Germinal center (tissue), 1 donor: ENCODE measurements around the gene NPW.

Experiments used
- DNase-seq: peaks from one replicate; pipeline ENCODE4 v3.0.0; 2012; ENCODE audit warnings: mixed read lengths, low spot score

Gene NPW

DNA sequence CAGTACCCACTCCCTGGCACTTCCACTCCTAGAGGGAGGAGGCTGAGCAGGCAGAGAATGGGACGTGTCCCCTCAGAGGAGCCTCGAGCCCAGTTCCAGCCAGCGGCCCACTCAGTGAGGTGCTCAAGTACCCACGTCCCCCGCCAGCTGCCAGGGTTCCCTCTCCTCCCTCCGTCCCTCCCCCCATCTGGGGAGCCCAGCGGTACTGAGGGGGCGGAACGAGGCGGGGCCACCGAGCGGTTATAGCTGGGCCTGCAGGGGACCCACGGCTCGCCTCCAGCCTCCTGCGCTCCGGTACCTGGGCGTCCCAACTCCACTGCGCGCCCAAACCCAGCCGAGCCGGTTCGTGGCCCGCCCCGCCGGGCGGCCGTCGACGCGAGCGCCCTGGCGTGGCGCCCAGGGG is at the start of gene NPW:
Gene NPW, plus strand, starts transcription at position 268 of the 403 bp plus-strand sequence.
- no peak for DNase-seq

- peak; percentile 93 for DNase-seq
These were observed 47.6 kb upstream of the NPW start, which contains the start of gene TBL3 for GRCh38 chr16:1971796-1972489. TBL3 (plus strand) TSS chr16:1972053; CDS start chr16:1972165, 112 bp downstream.

DNA sequence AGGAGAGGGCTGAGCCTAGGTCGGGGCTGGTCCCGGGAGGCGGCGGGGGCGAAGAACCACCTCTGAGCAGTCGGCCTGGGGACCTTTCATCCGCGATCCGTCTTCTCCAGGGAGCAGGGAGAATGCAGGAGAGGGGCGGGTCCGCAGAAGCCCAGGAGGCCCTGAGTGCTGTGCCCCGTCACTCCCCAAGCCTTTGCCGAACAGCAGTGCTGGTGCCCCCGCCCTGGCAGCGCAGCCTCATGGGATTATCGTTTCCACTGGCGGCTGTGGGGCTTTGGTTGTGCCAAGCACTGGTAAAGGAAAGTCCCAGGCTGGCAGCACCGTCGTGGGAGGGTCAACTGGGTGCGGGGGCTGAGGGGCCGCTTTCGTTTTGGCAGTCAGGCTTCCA is 47.1 kb upstream of the NPW start:
- DNase-seq, result no peak

GRCh38 chr16:1973461-1974156 is 46.0 kb upstream of the NPW start:
- DNase-seq, result no peak

DNA sequence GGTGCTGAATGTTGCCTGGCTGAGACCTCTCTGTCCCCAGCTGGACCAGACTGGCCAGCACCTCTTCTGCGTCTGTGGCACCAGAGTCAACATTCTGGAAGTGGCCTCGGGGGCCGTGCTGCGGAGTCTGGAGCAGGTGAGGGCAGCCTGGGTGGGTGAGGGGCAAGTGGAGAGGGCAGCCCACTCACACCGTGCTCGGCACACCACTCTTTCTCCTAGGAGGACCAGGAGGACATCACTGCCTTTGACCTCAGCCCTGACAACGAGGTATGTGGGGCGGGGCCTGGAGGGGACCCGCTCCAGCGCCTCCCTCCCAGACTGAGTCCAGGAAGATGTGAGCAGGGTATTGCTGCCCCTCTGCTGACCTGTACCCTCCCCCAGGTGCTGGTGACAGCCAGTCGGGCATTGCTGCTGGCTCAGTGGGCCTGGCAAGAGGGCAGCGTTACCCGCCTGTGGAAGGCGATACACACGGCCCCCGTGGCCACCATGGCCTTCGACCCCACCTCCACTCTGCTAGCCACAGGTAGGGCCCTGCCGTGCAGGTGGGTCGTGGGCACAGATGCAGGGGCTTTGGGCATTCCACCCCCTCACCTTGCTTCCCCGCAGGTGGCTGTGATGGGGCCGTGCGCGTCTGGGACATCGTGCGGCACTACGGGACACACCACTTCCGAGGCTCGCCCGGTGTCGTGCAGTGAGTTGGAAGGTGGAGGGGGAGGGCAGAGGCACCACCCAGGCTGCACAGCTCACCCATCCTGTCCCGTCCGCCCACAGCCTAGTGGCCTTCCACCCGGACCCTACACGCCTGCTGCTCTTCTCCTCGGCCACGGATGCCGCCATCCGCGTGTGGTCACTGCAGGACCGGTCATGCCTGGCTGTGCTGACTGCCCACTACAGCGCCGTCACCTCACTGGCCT is 45.2 kb upstream of the NPW start:
- DNase-seq, result no peak

GRCh38 chr16:1975432-1976215 is 44.0 kb upstream of the NPW start:
- no peak for DNase-seq

- DNase-seq, result no peak
These were observed 43.4 kb upstream of the NPW start for GRCh38 chr16:1976216-1976520.

DNA sequence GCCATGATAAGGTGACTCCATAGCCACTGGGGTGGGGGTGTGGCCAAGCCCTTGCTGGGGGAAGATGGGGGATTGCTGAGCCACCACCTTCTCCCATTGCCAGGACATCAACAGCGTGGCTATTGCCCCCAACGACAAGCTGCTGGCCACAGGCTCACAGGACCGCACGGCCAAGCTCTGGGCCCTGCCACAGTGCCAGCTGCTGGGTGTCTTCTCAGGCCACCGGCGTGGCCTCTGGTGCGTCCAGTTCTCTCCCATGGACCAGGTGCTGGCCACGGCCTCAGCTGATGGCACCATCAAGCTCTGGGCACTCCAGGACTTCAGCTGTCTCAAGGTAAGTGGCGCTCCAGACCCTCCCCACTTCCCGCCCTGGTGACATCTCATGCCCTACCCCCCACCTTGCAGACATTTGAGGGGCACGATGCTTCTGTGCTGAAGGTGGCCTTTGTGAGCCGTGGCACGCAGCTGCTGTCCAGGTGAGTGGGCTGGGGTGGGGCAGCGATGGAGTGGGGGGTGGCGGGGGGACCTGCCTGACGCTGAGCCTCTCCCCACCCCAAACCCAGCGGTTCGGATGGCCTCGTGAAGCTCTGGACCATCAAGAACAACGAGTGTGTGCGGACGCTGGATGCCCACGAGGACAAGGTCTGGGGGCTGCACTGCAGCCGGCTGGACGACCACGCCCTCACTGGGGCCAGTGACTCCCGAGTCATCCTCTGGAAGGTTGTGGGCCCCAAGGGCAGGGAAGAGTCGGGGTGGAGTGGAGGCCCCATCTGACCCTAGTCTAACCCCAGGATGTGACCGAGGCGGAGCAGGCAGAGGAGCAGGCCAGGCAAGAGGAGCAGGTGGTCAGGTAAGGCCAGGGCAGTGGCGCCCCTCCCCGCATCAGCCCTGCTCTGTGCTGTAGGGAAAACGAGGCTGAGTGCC is 42.4 kb upstream of the NPW start:
- no peak for DNase-seq

GRCh38 chr16:1977875-1978268 is 41.7 kb upstream of the NPW start:
- DNase-seq, result no peak

DNA sequence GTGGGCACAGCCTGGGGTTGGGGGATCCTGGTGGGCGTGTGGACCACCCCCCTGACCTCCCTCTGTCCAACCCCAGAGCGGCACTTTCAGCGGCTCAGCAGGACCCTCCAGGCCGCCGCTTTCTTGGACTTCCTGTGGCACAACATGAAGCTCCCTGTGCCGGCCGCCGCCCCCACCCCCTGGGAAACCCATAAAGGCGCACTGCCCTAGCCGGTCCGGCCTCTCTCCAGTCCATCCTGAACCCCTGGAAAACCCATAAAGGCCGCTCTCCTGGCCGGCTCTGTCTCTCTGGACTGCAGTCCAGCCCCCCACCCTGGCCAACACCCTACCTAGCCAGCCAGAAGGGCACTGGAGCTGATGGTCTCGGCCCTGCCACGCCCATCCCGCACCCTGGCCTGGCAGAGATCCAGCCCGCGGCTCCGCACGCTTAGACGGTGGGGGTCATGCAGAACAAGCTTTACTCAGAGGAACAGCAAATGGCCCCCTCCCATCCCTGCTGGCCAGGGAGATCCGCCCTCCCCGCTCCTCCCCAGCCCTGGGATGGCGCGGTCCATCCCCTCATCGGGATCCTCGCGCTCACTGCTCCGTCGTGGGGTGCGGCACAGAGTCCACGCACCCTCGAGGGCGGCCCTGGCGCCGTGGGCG is 41.0 kb upstream of the NPW start:
- no peak for DNase-seq

- no peak for DNase-seq
These were observed 40.1 kb upstream of the NPW start for GRCh38 chr16:1979271-1980029.

DNA sequence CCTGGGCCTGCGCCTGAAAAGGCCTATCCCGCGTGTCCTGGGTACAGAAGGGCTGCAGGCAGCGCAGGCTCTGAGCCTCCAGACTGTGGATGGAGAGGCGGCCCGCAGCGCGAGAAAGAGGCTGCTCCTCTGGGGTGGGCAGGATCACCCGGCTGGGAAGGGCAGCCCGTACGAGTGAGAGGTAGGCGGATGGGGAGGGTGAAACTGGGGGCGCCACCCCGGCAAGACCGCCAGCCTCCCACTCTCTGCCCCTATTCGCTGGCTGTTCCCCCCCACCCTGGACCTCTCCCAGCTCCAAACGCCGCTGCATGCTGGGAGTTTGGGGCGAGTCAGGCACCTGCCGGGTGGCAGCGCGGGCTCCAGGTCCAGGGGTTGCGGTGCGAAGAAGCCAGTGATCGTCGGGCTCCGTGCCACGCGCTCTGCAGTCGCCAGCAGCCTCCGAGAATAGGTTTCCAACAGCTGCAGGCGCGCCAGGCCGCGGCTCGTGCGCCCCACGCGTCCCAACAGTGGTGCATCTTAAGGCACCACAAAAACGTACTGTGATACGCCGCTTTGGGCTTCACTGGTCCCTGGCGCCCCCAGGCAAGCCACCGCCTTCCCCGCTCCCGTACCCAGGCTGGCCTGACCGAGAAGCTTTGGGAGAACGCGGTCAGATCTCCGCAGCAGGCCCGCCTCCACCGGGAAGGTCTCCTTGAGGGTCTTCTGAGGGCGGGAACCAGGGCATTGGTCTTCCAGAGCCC is 39.4 kb upstream of the NPW start:
- no peak for DNase-seq

GRCh38 chr16:1980770-1981087 is 38.9 kb upstream of the NPW start:
- DNase-seq, result no peak

- DNase-seq, result no peak
These were observed 38.2 kb upstream of the NPW start, which contains the start of gene NOXO1 for GRCh38 chr16:1981398-1981836. NOXO1 (minus strand) TSS chr16:1981469; CDS start chr16:1981179, 290 bp downstream.

- no peak for DNase-seq
These were observed 37.6 kb upstream of the NPW start for GRCh38 chr16:1982013-1982433.

- DNase-seq, result no peak
These were observed 36.5 kb upstream of the NPW start for GRCh38 chr16:1982991-1983543.

DNA sequence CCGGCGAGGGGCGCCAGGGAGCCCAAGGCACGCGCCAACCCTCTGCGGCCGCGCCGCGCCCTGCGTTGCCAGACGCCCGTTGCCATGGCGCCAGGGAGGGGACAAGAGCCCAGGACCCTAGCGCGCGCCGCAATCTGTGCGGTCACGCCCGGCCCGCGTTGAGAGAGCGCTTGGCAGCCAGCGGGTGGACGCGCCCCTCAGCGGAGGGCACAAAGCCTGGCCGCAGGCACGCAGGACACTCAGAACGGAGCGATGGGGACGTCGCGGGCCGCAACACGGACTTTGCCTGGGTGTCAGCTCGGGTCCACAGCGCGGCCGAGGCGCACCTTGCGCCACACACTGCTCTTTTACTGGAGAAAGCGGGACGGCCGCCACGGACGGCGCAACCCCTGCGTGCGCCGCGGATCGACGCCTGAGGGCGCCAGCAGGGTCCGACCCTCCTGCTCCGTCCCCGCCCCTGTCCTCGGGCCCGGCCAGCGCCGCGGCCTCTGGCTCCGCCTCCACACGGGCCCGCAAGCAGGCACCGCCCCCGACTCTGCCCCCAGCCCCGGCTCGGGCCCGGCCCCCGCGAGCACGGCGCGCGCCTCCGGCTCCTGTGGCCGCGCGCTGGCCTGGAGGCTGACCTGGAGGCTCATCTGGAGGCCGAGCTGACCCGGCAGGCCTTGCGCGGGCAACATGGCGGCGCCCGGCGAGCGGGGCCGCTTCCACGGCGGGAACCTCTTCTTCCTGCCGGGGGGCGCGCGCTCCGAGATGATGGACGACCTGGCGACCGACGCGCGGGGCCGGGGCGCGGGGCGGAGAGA is 35.8 kb upstream of the NPW start, which contains the start of gene GFER:
Gene GFER, plus strand, starts transcription at position 650 of the 803 bp plus-strand sequence. Its CDS starts 26 bp downstream, at position 676.
- peak; percentile 88 for DNase-seq
